ENCODE results near the gene PDE7B. TPM values are rescaled to one million over a fixed set of nuclear protein-coding genes. Genes with fewer than 3 reads are reported as not detected.

Gene PDE7B
- total and polyA plus RNA-seq, 2 of the 8 experiments (the other 6 are each of a cell fraction or from before 2014, with no cell fraction given) = not detected

DNA sequence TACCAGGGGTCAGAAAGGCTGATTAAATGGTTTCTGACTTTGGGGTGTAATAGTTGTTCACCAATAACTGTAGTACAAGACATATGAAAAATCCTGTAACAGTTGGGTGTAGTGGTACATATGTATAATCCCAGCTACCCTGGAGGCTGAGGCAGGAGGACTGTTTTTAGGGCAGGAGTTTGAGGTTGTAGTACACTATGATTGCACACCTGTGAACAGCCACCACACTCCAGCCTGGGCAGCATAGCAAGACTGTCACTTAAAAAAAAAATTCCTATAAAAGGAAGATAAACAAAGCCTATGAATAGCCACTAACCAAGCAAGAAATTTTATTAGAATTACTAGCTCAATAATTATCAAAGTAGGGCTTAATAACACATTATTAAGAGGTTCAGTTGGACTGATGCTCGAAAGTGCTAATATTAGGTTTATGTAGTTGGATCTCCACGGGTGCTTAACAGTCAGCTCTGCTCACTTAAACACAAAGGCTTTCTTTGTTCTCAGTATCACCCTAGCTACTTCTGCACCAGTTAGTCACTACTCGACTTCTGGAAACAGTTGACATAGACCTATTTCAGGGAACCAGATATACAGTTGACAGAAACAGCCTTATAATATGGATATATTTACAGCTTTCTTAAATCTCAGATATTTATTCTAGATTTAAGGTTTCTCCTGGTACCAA is 285.6 kb downstream of the PDE7B start (continued):
- TF ChIP-seq, protein P1, sequence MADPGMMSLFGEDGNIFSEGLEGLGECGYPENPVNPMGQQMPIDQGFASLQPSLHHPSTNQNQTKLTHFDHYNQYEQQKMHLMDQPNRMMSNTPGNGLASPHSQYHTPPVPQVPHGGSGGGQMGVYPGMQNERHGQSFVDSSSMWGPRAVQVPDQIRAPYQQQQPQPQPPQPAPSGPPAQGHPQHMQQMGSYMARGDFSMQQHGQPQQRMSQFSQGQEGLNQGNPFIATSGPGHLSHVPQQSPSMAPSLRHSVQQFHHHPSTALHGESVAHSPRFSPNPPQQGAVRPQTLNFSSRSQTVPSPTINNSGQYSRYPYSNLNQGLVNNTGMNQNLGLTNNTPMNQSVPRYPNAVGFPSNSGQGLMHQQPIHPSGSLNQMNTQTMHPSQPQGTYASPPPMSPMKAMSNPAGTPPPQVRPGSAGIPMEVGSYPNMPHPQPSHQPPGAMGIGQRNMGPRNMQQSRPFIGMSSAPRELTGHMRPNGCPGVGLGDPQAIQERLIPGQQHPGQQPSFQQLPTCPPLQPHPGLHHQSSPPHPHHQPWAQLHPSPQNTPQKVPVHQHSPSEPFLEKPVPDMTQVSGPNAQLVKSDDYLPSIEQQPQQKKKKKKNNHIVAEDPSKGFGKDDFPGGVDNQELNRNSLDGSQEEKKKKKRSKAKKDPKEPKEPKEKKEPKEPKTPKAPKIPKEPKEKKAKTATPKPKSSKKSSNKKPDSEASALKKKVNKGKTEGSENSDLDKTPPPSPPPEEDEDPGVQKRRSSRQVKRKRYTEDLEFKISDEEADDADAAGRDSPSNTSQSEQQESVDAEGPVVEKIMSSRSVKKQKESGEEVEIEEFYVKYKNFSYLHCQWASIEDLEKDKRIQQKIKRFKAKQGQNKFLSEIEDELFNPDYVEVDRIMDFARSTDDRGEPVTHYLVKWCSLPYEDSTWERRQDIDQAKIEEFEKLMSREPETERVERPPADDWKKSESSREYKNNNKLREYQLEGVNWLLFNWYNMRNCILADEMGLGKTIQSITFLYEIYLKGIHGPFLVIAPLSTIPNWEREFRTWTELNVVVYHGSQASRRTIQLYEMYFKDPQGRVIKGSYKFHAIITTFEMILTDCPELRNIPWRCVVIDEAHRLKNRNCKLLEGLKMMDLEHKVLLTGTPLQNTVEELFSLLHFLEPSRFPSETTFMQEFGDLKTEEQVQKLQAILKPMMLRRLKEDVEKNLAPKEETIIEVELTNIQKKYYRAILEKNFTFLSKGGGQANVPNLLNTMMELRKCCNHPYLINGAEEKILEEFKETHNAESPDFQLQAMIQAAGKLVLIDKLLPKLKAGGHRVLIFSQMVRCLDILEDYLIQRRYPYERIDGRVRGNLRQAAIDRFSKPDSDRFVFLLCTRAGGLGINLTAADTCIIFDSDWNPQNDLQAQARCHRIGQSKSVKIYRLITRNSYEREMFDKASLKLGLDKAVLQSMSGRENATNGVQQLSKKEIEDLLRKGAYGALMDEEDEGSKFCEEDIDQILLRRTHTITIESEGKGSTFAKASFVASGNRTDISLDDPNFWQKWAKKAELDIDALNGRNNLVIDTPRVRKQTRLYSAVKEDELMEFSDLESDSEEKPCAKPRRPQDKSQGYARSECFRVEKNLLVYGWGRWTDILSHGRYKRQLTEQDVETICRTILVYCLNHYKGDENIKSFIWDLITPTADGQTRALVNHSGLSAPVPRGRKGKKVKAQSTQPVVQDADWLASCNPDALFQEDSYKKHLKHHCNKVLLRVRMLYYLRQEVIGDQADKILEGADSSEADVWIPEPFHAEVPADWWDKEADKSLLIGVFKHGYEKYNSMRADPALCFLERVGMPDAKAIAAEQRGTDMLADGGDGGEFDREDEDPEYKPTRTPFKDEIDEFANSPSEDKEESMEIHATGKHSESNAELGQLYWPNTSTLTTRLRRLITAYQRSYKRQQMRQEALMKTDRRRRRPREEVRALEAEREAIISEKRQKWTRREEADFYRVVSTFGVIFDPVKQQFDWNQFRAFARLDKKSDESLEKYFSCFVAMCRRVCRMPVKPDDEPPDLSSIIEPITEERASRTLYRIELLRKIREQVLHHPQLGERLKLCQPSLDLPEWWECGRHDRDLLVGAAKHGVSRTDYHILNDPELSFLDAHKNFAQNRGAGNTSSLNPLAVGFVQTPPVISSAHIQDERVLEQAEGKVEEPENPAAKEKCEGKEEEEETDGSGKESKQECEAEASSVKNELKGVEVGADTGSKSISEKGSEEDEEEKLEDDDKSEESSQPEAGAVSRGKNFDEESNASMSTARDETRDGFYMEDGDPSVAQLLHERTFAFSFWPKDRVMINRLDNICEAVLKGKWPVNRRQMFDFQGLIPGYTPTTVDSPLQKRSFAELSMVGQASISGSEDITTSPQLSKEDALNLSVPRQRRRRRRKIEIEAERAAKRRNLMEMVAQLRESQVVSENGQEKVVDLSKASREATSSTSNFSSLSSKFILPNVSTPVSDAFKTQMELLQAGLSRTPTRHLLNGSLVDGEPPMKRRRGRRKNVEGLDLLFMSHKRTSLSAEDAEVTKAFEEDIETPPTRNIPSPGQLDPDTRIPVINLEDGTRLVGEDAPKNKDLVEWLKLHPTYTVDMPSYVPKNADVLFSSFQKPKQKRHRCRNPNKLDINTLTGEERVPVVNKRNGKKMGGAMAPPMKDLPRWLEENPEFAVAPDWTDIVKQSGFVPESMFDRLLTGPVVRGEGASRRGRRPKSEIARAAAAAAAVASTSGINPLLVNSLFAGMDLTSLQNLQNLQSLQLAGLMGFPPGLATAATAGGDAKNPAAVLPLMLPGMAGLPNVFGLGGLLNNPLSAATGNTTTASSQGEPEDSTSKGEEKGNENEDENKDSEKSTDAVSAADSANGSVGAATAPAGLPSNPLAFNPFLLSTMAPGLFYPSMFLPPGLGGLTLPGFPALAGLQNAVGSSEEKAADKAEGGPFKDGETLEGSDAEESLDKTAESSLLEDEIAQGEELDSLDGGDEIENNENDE (IDR thresholded peaks at IDR 0.05; ENCODE audit: insufficient replicate concordance, low read length) = no peak
- no peak for TF ChIP-seq SUZ12 (IDR thresholded peaks at IDR 0.05; ENCODE audit: low read length)

Data from H1 (cell line).